ENCODE results near the gene SPACA5B.
"Not testable (repeated sequence)": the region's sequence is repeated elsewhere in the genome, so short reads cannot be mapped to it uniquely, and the experiment has no call there.

SPACA5B gene

GRCh38 chrX:48102874-48103374, 27.5 kb upstream of the SPACA5B start:
- no peak for DNase-seq (ENCODE audit: low read depth)
- no peak overlapping the region for H3K4me3 ChIP-seq (ENCODE audit: low read depth, low read length)
- TF ChIP-seq MYC (IDR thresholded peaks at IDR 0.05; ENCODE audit: low read depth, low read length), result no peak
- TF ChIP-seq MAX (IDR thresholded peaks at IDR 0.05; ENCODE audit: low read depth, low read length), result no peak
- TF ChIP-seq, protein P1, sequence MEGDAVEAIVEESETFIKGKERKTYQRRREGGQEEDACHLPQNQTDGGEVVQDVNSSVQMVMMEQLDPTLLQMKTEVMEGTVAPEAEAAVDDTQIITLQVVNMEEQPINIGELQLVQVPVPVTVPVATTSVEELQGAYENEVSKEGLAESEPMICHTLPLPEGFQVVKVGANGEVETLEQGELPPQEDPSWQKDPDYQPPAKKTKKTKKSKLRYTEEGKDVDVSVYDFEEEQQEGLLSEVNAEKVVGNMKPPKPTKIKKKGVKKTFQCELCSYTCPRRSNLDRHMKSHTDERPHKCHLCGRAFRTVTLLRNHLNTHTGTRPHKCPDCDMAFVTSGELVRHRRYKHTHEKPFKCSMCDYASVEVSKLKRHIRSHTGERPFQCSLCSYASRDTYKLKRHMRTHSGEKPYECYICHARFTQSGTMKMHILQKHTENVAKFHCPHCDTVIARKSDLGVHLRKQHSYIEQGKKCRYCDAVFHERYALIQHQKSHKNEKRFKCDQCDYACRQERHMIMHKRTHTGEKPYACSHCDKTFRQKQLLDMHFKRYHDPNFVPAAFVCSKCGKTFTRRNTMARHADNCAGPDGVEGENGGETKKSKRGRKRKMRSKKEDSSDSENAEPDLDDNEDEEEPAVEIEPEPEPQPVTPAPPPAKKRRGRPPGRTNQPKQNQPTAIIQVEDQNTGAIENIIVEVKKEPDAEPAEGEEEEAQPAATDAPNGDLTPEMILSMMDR (IDR thresholded peaks at IDR 0.05; ENCODE audit: low read depth, low read length), result no peak
- TF ChIP-seq POLR2A (IDR thresholded peaks at IDR 0.05; ENCODE audit: extremely low read depth, insufficient read length), result no peak

DNA sequence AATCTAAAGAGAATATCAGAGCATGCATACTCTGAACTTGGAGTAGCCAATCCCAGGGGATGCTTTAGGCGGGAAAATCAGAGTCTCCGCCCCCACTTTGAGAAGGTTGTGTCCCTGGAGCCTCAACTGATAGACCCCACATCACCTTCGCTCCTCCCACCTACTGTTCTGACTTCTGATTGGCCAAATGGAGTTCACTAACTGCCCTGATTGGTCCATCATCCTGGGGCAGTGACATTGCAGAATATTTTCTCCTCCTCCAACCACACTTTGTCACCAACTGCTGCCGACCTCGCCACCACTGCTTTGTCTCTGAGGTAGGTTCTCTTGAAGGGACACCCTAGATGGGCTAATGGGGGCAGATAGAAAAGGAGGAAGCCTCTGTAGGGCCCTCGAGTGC, 22.7 kb upstream of the SPACA5B start:
- DNase-seq (ENCODE audit: low read depth), result no peak
- H3K4me3 ChIP-seq (ENCODE audit: low read depth, low read length), result no peak overlapping the region
- TF ChIP-seq MYC (IDR thresholded peaks at IDR 0.05; ENCODE audit: low read depth, low read length) (no peak), MAX (IDR thresholded peaks at IDR 0.05; ENCODE audit: low read depth, low read length) (no peak), POLR2A (IDR thresholded peaks at IDR 0.05; ENCODE audit: extremely low read depth, insufficient read length) (no peak)
- TF ChIP-seq, protein P1 (IDR thresholded peaks at IDR 0.05; ENCODE audit: low read depth, low read length), result no peak

GRCh38 chrX:48125286-48125685, 5.1 kb upstream of the SPACA5B start:
- peak; percentile 0 for DNase-seq (ENCODE audit: low read depth)
- H3K4me3 ChIP-seq (ENCODE audit: low read depth, low read length), result not testable (repeated sequence)

DNA sequence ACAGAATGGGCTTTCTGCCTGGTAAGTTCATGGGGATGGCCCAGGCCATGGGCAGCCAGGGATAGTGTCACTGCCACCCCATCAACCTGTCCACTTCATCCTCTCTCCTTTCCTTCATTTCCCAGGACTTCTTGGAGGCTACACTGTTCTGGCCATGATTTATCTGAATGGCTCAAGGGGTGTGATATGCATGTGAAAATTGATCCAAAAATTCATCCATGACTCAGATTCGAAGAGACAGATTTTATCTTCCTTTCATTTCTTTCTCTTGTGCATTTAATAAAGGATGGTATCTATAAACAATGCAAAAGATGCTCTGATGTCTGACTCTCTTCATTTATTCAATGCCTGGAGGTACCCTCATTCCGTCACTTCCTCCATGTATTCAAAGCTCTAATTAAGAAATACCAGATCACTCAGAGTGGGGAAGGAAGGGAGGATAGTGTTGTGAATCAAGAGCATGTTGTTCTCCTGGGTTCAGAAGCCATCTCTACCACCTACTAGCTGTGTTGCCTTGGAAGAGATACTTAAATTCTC, 1.9 kb downstream of the SPACA5B start:
- not testable (repeated sequence) for DNase-seq (ENCODE audit: low read depth); H3K4me3 ChIP-seq (ENCODE audit: low read depth, low read length)

DNA sequence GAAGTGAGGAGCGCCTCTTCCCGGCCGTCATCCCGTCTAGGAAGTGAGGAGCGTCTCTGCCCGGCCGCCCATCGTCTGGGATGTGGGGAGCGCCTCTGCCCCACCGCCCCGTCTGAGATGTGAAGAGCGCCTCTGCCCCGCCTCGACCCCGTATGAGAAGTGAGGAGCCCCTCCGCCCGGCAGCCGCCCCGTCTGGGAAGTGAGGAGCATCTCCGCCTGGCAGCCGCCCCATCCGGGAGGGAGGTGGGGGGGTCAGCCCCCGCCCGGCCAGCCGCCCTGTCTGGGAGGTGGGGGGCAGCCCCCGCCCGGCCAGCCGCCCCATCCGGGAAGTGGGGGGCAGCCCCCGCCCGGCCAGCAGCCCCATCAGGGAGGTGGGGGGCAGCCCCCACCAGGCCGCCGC, 8.7 kb downstream of the SPACA5B start:
- not testable (repeated sequence) for H3K4me3 ChIP-seq (ENCODE audit: low read depth, low read length); DNase-seq (ENCODE audit: low read depth)

DNA sequence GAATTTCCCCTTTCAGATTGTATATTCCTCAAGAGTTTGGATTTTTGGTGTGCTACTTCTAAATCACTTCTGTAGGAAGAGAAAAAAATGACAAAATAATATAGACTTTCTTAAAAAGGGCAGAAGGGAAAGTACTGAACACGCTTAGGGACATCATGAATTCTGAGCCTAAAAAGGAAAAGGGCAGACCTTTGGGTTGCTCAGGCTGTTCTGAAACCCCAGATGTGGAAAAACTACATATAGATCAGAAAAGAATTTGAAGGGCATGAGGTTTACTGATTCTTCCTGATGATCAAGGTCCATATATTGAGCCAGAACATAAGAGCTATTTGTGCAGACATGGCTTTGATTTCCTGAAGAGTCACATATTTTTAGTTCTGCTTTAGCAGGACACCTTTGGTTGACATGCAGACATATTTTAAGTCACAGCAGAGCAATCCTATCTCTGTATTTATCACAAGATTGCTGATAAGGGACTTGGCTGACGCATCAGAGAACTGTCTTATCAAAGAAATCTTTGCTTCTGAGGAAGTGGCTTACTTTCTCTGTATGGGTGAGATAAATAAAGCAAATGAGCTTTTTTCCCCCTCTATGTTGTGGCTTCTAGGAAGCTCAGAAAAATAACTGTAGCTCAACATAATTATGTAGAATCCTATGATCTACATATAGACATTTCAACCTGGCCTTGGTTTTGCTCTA, 11.5 kb downstream of the SPACA5B start:
- not testable (repeated sequence) for H3K4me3 ChIP-seq (ENCODE audit: low read depth, low read length); DNase-seq (ENCODE audit: low read depth)

GRCh38 chrX:48142697-48143096, 12.3 kb downstream of the SPACA5B start:
- DNase-seq (ENCODE audit: low read depth); H3K4me3 ChIP-seq (ENCODE audit: low read depth, low read length): not testable (repeated sequence)

GRCh38 chrX:48153769-48154168, 23.3 kb downstream of the SPACA5B start:
- no peak overlapping the region for H3K4me3 ChIP-seq (ENCODE audit: low read depth, low read length)
- DNase-seq (ENCODE audit: low read depth), result no peak
- TF ChIP-seq, protein P1 (IDR thresholded peaks at IDR 0.05; ENCODE audit: low read depth, low read length), result no peak
- no peak for TF ChIP-seq MAX (IDR thresholded peaks at IDR 0.05; ENCODE audit: low read depth, low read length)
- TF ChIP-seq POLR2A (IDR thresholded peaks at IDR 0.05; ENCODE audit: extremely low read depth, insufficient read length), result no peak
- TF ChIP-seq MYC (IDR thresholded peaks at IDR 0.05; ENCODE audit: low read depth, low read length), result no peak

DNA sequence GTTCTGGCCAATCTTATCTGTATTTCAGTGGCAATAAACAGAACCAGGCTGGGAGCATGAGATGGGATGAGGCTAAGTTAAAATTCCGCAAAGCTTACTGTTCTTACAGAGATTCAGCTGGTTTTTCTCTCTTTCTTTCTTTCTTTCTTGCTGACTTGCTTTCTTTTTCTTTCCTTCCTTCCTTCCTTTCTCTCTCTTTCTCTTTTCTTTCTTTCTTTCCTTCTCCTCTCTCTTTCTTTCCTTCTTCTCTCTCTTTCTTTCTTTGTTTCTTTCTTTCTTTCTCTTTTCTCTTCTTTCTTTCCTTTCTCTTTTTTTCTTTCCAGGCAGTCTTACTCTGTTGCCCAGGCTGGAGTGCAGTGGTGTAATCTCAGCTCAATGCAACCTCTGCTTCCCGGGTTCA, 24.4 kb downstream of the SPACA5B start:
- TF ChIP-seq, protein P1 (IDR thresholded peaks at IDR 0.05; ENCODE audit: low read depth, low read length), result no peak
- TF ChIP-seq MYC (IDR thresholded peaks at IDR 0.05; ENCODE audit: low read depth, low read length), result no peak
- TF ChIP-seq MAX (IDR thresholded peaks at IDR 0.05; ENCODE audit: low read depth, low read length), result no peak
- TF ChIP-seq POLR2A (IDR thresholded peaks at IDR 0.05; ENCODE audit: extremely low read depth, insufficient read length), result no peak
- DNase-seq (ENCODE audit: low read depth), result no peak
- no peak overlapping the region for H3K4me3 ChIP-seq (ENCODE audit: low read depth, low read length)

All from NB4 (cell line).